Measurements from ENCODE around the gene TIMELESS. TPM values are rescaled to one million over a fixed set of nuclear protein-coding genes. Genes with fewer than 3 reads are reported as not detected.
"Not testable (repeated sequence)": the region's sequence is repeated elsewhere in the genome, so short reads cannot be mapped to it uniquely, and the experiment has no call there.

The TIMELESS gene
- total and polyA plus RNA-seq, 4 experiments from 2014 or later: 3.2 to 7.5 (median 6.2) TPM

DNA sequence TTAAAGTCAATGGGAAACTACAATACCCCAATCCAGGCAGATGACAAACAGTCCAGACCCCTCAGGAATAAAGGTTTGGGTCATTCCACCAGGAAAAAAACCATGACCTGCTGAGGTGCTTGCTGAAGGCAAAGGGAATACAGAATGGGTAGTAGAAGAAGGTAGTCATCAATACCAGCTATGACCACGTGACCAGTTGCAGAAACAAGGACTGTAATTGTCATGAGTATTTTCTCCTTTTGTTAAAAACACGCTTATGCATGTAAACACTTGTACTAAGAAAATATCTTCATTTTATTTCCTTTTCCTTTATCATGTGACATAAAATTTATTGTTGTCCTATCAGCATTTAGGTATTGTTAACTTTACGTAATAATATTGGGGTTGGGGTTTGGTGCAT, 45.0 kb downstream of the TIMELESS start:
- H3K9me3 Mint-ChIP-seq; POLR2A ChIA-PET (ENCODE audit: partially characterized antibody): not testable (repeated sequence)

DNA sequence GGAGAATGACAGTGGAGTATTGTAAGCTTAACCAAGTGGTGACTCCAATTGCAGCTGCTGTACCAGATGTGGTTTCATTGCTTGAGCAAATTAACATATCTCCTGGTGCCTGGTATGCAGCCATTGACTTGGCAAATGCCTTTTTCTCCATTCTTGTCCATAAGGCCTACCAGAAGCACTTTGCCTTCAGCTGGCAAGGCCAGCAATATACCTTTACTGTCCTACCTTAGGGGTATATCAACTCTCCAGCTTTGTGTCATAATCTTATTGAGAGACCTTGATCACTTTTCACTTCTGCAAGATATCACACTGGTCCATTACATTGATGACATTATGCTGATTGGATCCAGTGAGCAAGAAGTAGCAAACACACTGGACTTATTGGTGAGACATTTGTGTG, 47.6 kb downstream of the TIMELESS start:
- H3K9me3 ChIP-seq (ENCODE audit: control insufficient read depth in 1 of 2, low read length in 2 of 2); POLR2A ChIA-PET (ENCODE audit: partially characterized antibody); DNase-seq; H3K4me1 ChIP-seq (ENCODE audit: insufficient read depth, low read length); H3K27me3 Mint-ChIP-seq; H3K4me3 ChIP-seq (ENCODE audit: low read length in 2 of 2); H3K27ac ChIP-seq (ENCODE audit: low read depth, low read length); H3K4me3 Mint-ChIP-seq; H3K27me3 ChIP-seq (ENCODE audit: insufficient read depth, low read length); H3K27ac Mint-ChIP-seq; intact Hi-C loops (cut with micrococcal nuclease); H3K4me1 Mint-ChIP-seq; H3K36me3 Mint-ChIP-seq; H3K36me3 ChIP-seq (ENCODE audit: insufficient read depth, low read length); CTCF ChIA-PET (ENCODE audit: partially characterized antibody): not testable (repeated sequence)
- peaks cover 0 to 20% (median 15%) of the 10 kb centered on the region in 8 donors for H3K9me3 Mint-ChIP-seq

More for the DNA sequence above, 45.0 kb downstream of the TIMELESS start:
- H3K36me3 ChIP-seq (ENCODE audit: insufficient read depth, low read length); H3K36me3 Mint-ChIP-seq; H3K4me3 ChIP-seq (ENCODE audit: low read length in 2 of 2); H3K27me3 ChIP-seq (ENCODE audit: insufficient read depth, low read length); H3K4me1 Mint-ChIP-seq; intact Hi-C loops (cut with micrococcal nuclease); H3K4me3 Mint-ChIP-seq; H3K27ac Mint-ChIP-seq; H3K27me3 Mint-ChIP-seq; H3K27ac ChIP-seq (ENCODE audit: low read depth, low read length); H3K4me1 ChIP-seq (ENCODE audit: insufficient read depth, low read length); DNase-seq; CTCF ChIA-PET (ENCODE audit: partially characterized antibody); H3K9me3 ChIP-seq (ENCODE audit: control insufficient read depth in 1 of 2, low read length in 2 of 2): not testable (repeated sequence)

DNA sequence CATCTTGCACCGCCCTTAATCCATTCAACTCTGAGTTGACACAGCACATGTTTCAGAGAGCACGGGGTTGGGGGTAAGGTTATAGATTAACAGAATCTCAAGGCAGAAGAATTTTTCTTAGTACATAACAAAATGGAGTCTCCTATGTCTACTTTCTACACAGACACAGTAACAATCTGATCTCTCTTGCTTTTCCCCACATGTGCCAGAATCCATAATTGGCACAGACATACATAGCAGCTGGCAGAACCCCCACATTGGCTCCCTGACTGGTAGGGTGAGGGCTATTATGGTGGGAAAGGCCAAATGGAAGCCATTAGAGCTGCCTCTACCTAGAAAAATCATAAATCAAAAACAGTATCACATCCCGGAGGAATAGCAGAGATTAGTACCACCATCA, 48.1 kb downstream of the TIMELESS start:
- H3K4me3 ChIP-seq (ENCODE audit: low read length in 2 of 2); H3K36me3 Mint-ChIP-seq; intact Hi-C loops (cut with micrococcal nuclease); DNase-seq; H3K9me3 ChIP-seq (ENCODE audit: control insufficient read depth in 1 of 2, low read length in 2 of 2); H3K27ac ChIP-seq (ENCODE audit: low read depth, low read length); H3K4me3 Mint-ChIP-seq; H3K4me1 Mint-ChIP-seq; POLR2A ChIA-PET (ENCODE audit: partially characterized antibody); H3K27me3 ChIP-seq (ENCODE audit: insufficient read depth, low read length); H3K27ac Mint-ChIP-seq; H3K4me1 ChIP-seq (ENCODE audit: insufficient read depth, low read length); H3K36me3 ChIP-seq (ENCODE audit: insufficient read depth, low read length); H3K27me3 Mint-ChIP-seq; CTCF ChIA-PET (ENCODE audit: partially characterized antibody): not testable (repeated sequence)
- peaks cover 0 to 20% (median 15%) of the 10 kb centered on the region in 8 donors for H3K9me3 Mint-ChIP-seq

DNA sequence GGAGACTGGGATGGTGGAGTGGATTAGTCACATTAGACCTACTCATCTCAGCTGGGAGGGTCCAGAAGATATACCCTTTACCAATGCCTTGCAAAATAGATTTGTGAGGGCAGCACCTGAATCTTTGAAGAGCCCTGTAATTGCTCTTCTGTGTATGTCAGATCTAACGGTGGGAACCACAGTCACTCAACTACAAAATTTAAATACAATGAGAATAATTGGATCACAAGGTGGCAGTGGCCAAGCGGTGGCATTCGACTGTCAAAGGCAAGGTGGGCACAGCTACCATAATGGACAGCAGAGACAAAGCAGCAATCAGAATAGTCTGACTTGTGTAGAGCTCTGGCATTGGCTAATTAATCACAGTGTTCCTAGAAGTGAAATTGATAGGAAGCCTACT, 49.8 kb downstream of the TIMELESS start:
- CTCF ChIA-PET (ENCODE audit: partially characterized antibody); DNase-seq: not testable (repeated sequence)

DNA sequence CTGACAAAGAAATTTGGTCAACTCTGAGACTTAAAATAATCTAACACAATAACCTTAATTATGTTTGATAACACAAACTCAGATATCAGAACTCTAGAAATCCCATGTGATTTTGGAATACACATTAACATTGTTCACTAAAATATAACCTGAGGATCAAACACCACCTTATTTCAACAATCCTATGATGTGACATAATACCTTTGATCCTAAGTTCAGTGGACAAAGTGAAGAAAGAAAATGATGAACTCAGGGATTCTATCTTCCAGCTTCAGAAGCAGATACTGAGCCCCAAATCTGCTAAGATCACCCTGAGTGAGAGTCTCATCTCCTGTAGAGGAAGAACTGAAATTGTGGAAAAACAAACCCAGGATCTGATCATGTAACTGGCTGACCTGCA, 50.9 kb downstream of the TIMELESS start:
- intact Hi-C loops (cut with micrococcal nuclease): no loop called here
- ChIA-PET POLR2A (ENCODE audit: partially characterized antibody) (no interaction called here), CTCF (ENCODE audit: partially characterized antibody) (interaction anchor here (0.6 kb wide), 1 partner anchor 111 kb away, joined by 3 read pairs; no protein-coding TSS in a partner anchor)
- H3K4me1 Mint-ChIP-seq: no peaks in the 10 kb centered on the region
- Histone ChIP-seq H3K4me1 (ENCODE audit: insufficient read depth, low read length) (no peaks in the 10 kb centered on the region), H3K27me3 (ENCODE audit: insufficient read depth, low read length) (no peaks in the 10 kb centered on the region), H3K4me3 (ENCODE audit: low read length in 2 of 2) (no peak overlapping the region), H3K27ac (ENCODE audit: low read depth, low read length) (no peak overlapping the region), H3K36me3 (ENCODE audit: insufficient read depth, low read length) (no peaks in the 10 kb centered on the region), H3K9me3 (ENCODE audit: control insufficient read depth in 1 of 2, low read length in 2 of 2) (no peaks in the 10 kb centered on the region)
- peaks cover 0 to 1% of the 10 kb centered on the region in 2 donors for H3K27me3 Mint-ChIP-seq
- DNase-seq: no peak
- H3K27ac Mint-ChIP-seq: no peak overlapping the region
- peaks cover 0 to 20% (median 15%) of the 10 kb centered on the region in 8 donors for H3K9me3 Mint-ChIP-seq
- peaks cover 4 to 5% of the 10 kb centered on the region in 2 donors for H3K36me3 Mint-ChIP-seq
- H3K4me3 Mint-ChIP-seq: no peak overlapping the region

More for the DNA sequence above, 49.8 kb downstream of the TIMELESS start:
- peaks cover 0 to 20% (median 15%) of the 10 kb centered on the region in 8 donors for H3K9me3 Mint-ChIP-seq
- H3K9me3 ChIP-seq (ENCODE audit: control insufficient read depth in 1 of 2, low read length in 2 of 2); H3K36me3 Mint-ChIP-seq; POLR2A ChIA-PET (ENCODE audit: partially characterized antibody); H3K27me3 Mint-ChIP-seq; H3K4me1 ChIP-seq (ENCODE audit: insufficient read depth, low read length); H3K27ac ChIP-seq (ENCODE audit: low read depth, low read length); H3K27me3 ChIP-seq (ENCODE audit: insufficient read depth, low read length); H3K4me3 ChIP-seq (ENCODE audit: low read length in 2 of 2); H3K4me1 Mint-ChIP-seq; H3K27ac Mint-ChIP-seq; intact Hi-C loops (cut with micrococcal nuclease); H3K4me3 Mint-ChIP-seq; H3K36me3 ChIP-seq (ENCODE audit: insufficient read depth, low read length): not testable (repeated sequence)

DNA sequence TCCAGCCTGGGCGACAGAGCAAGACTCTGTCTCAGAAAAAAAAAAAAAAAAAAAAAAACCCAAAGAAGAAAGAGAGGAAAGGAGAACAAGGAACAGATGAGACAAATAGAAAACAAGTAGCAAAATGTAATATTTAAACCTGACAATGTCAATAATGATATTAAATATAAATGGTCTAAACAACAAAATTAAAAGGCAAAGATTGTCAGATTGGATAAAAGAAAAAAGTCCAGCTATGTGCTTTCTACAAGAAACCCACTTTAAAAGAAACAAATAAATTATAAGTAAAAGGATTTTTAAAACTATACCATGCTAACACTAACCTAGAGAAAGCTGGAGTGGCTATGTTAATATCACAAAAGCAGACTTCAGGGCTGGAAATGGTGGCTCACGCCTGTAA, 56.9 kb downstream of the TIMELESS start:
- no peaks in the 10 kb centered on the region for H3K9me3 Mint-ChIP-seq
- Histone ChIP-seq H3K27me3 (ENCODE audit: insufficient read depth, low read length) (no peaks in the 10 kb centered on the region), H3K4me3 (ENCODE audit: low read length in 2 of 2) (no peak overlapping the region), H3K9me3 (ENCODE audit: control insufficient read depth in 1 of 2, low read length in 2 of 2) (no peaks in the 10 kb centered on the region), H3K27ac (ENCODE audit: low read depth, low read length) (no peak overlapping the region), H3K4me1 (ENCODE audit: insufficient read depth, low read length) (no peaks in the 10 kb centered on the region), H3K36me3 (ENCODE audit: insufficient read depth, low read length) (no peaks in the 10 kb centered on the region)
- CTCF ChIA-PET (ENCODE audit: partially characterized antibody): interaction anchor here (0.7 kb wide), 1 partner anchor 194 kb away, joined by 3 read pairs; no protein-coding TSS in a partner anchor
- no peaks in the 10 kb centered on the region for H3K4me1 Mint-ChIP-seq
- no peak overlapping the region for H3K27ac Mint-ChIP-seq
- H3K27me3 Mint-ChIP-seq: no peaks in the 10 kb centered on the region
- POLR2A ChIA-PET (ENCODE audit: partially characterized antibody): no interaction called here
- no peak overlapping the region for H3K4me3 Mint-ChIP-seq
- DNase-seq: no peak
- H3K36me3 Mint-ChIP-seq: no peaks in the 10 kb centered on the region
- intact Hi-C loops (cut with micrococcal nuclease): no loop called here

DNA sequence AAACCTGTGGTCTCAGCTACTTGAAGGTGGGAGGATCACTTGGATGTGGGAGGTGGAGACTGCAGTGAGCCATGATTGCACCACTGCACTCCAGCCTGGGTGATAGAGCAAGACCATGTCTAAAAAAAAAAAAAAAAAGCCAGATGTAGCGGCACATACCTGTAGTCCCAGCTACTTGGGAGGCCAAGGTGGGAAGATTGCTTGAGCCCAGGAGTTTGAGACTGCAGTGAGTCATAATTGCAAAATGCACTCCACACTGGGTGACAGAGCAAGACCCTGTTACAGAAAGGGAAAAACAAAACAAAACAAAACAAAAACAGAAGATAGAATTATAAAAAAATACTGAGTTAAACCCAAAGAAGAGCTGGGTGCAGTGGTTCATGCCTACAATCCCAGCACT, 57.5 kb downstream of the TIMELESS start:
- Histone ChIP-seq H3K4me1 (ENCODE audit: insufficient read depth, low read length) (no peaks in the 10 kb centered on the region), H3K9me3 (ENCODE audit: control insufficient read depth in 1 of 2, low read length in 2 of 2) (no peaks in the 10 kb centered on the region), H3K27me3 (ENCODE audit: insufficient read depth, low read length) (no peaks in the 10 kb centered on the region), H3K27ac (ENCODE audit: low read depth, low read length) (no peak overlapping the region), H3K4me3 (ENCODE audit: low read length in 2 of 2) (no peak overlapping the region), H3K36me3 (ENCODE audit: insufficient read depth, low read length) (no peaks in the 10 kb centered on the region)
- H3K9me3 Mint-ChIP-seq: peaks cover 0 to 1% (median 0%) of the 10 kb centered on the region in 8 donors
- CTCF ChIA-PET (ENCODE audit: partially characterized antibody): interaction anchor here (0.7 kb wide), 1 partner anchor 193 kb away, joined by 3 read pairs; no protein-coding TSS in a partner anchor
- intact Hi-C loops (cut with micrococcal nuclease): no loop called here
- H3K27me3 Mint-ChIP-seq: no peaks in the 10 kb centered on the region
- DNase-seq: no peak
- H3K4me3 Mint-ChIP-seq: no peak overlapping the region
- POLR2A ChIA-PET (ENCODE audit: partially characterized antibody): no interaction called here
- H3K27ac Mint-ChIP-seq: no peak overlapping the region
- H3K4me1 Mint-ChIP-seq: no peaks in the 10 kb centered on the region
- H3K36me3 Mint-ChIP-seq: no peaks in the 10 kb centered on the region

DNA sequence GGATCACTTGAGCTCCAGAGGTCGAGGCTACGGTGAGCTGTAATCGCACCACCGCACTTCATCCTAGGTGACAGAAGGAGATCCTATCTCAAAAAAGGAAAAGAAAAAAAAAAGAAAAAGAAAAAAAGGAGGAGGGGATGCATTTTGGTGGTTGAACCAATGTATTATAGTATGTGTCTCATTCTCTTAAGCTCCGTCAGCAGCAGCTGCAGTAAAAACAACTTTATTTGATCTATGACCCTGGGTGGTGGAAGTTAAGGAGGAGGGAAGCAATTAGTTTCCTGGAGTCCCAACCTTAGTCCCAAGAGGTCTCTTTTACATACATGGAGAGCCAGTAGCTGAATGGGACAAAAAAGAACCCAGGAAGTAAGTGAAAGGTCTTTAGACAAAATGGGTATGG, 59.8 kb downstream of the TIMELESS start:
- Mint-ChIP-seq H3K4me3 (no peak overlapping the region), H3K27ac (no peak overlapping the region), H3K9me3 (peaks cover 0 to 1% (median 0%) of the 10 kb centered on the region in 8 donors), H3K36me3 (no peaks in the 10 kb centered on the region), H3K27me3 (no peaks in the 10 kb centered on the region), H3K4me1 (no peaks in the 10 kb centered on the region)
- intact Hi-C loops (cut with micrococcal nuclease): no loop called here
- no peaks in the 10 kb centered on the region for H3K4me1 ChIP-seq (ENCODE audit: insufficient read depth, low read length)
- no peaks in the 10 kb centered on the region for H3K9me3 ChIP-seq (ENCODE audit: control insufficient read depth in 1 of 2, low read length in 2 of 2)
- H3K4me3 ChIP-seq (ENCODE audit: low read length in 2 of 2): no peak overlapping the region
- H3K36me3 ChIP-seq (ENCODE audit: insufficient read depth, low read length): no peaks in the 10 kb centered on the region
- ChIA-PET CTCF (ENCODE audit: partially characterized antibody) (no interaction called here), POLR2A (ENCODE audit: partially characterized antibody) (no interaction called here)
- DNase-seq: no peak
- H3K27me3 ChIP-seq (ENCODE audit: insufficient read depth, low read length): no peaks in the 10 kb centered on the region
- H3K27ac ChIP-seq (ENCODE audit: low read depth, low read length): no peak overlapping the region

All from CD4-positive, alpha-beta memory T cell (primary cell).